CD8-positive, alpha-beta memory T cell (primary cell): ENCODE measurements around the gene OR2A25. TPM values are rescaled to one million over a fixed set of nuclear protein-coding genes. Genes with fewer than 3 reads are reported as not detected.

ENCODE experiments used
- CTCF ChIA-PET: fragments of 350-600 bp; sonication (Branson Sonifier 250); formaldehyde crosslinking; loops from one replicate; lab custom pipeline; 2021; ENCODE audit warnings: antibody characterized with exemption; lab: Charles Lee
- POLR2A ChIA-PET: fragments of 350-600 bp; sonication (Branson Sonifier 250); formaldehyde crosslinking; loops from one replicate; lab custom pipeline; 2021; ENCODE audit warnings: antibody characterized with exemption; lab: Charles Lee
- DNase-seq, 5 donors: peaks; one replicate each; pipeline versions ENCODE4 v3.0.0 to v3.0.0-alpha.2; 2020 to 2022; ENCODE audit warnings: mixed read lengths in 1 of 5
- H3K27ac ChIP-seq: one replicate; pipeline ENCODE4 v1.7.0; 2013; ENCODE audit warnings: low read depth, mild to moderate bottlenecking, low read length, moderate library complexity
- H3K27me3 ChIP-seq: 2 replicates; pipeline ENCODE4 v1.7.0; 2013; ENCODE audit warnings: low read length, mild to moderate bottlenecking; ENCODE audit not compliant: insufficient read depth, poor library complexity, severe bottlenecking
- H3K36me3 ChIP-seq: 2 replicates; pipeline ENCODE4 v1.7.0; 2013; ENCODE audit warnings: mild to moderate bottlenecking, low read length, moderate library complexity; ENCODE audit not compliant: insufficient read depth
- H3K4me1 ChIP-seq: 2 replicates; pipeline ENCODE4 v1.7.0; 2013; ENCODE audit warnings: mild to moderate bottlenecking, low read length, moderate library complexity; ENCODE audit not compliant: insufficient read depth
- H3K4me3 ChIP-seq: 2 replicates; pipeline ENCODE4 v1.7.0; 2013; ENCODE audit warnings: mild to moderate bottlenecking, low read length
- H3K9me3 ChIP-seq: 2 replicates; pipeline ENCODE4 v1.7.0; 2013; ENCODE audit warnings: mild to moderate bottlenecking, low read length
- H3K27ac Mint-ChIP-seq, 8 donors: one replicate each; pipeline ENCODE4 v1.8.0; 2020 to 2021; ENCODE audit warnings: mixed read lengths in 8 of 8, mild to moderate bottlenecking in 6 of 8, inconsistent platforms in 3 of 8, moderate library complexity in 3 of 8
- H3K27me3 Mint-ChIP-seq, 2 donors: one replicate each; pipeline ENCODE4 v1.8.0; 2020 to 2021; ENCODE audit warnings: mixed read lengths in 2 of 2, mild to moderate bottlenecking in 1 of 2, moderate library complexity in 1 of 2
- H3K36me3 Mint-ChIP-seq, 3 donors: one replicate each; pipeline ENCODE4 v1.8.0; 2020 to 2021; ENCODE audit warnings: mixed read lengths in 3 of 3, inconsistent platforms in 1 of 3, mild to moderate bottlenecking in 1 of 3
- H3K4me1 Mint-ChIP-seq, 3 donors: one replicate each; pipeline ENCODE4 v1.8.0; 2020 to 2021; ENCODE audit warnings: mixed read lengths in 3 of 3, inconsistent platforms in 1 of 3, mild to moderate bottlenecking in 1 of 3
- H3K4me3 Mint-ChIP-seq, 7 donors: one replicate each; pipeline ENCODE4 v1.8.0; 2020 to 2021; ENCODE audit warnings: mixed read lengths in 7 of 7, mild to moderate bottlenecking in 6 of 7, moderate library complexity in 4 of 7, inconsistent platforms in 2 of 7
- H3K9me3 Mint-ChIP-seq, 5 donors: one replicate each; pipeline ENCODE4 v1.8.0; 2020 to 2022; ENCODE audit warnings: mixed read lengths in 5 of 5, mild to moderate bottlenecking in 3 of 5, moderate library complexity in 2 of 5, inconsistent platforms in 1 of 5
- polyA plus RNA-seq: library from polyadenylated mRNA; unstranded; fragments of 300-500 nt; fragmentation: Illumina TruSeq; gene quantifications from one replicate; pipeline ENCODE4 v1.2.3, GENCODE V29; 2021
- total RNA-seq, 2 experiments: library from RNA; stranded (reverse); gene quantifications; one replicate each; pipeline ENCODE4 v1.2.3, GENCODE V29; 2021

Gene OR2A25
- total and polyA plus RNA-seq, 3 experiments from 2014 or later = not detected

DNA sequence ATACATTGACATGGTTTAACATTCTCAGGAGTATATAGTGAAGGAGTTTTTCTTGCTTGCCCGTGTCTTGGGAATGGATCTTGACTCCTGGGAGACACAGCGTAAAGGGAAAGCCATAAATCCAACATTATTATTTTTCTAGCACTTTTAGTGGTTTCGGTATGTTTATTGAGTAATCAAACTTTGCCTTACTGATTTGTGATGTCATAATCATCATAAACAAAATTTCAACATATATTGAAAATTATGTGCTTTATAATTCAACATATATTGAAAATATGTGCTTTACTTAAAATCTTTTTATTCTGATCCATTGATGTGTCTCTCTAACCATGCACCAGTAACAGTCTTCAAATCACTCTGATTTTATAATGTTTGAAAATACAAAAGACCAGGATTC is 41.1 kb upstream of the OR2A25 start:
- no peaks in the 10 kb centered on the region for H3K36me3 Mint-ChIP-seq
- ChIA-PET POLR2A (no interaction called here), CTCF (no interaction called here)
- no peak for DNase-seq
- no peaks in the 10 kb centered on the region for H3K4me1 Mint-ChIP-seq
- H3K27me3 ChIP-seq = no peaks in the 10 kb centered on the region
- H3K4me3 ChIP-seq = no peak overlapping the region
- no peak overlapping the region for H3K4me3 Mint-ChIP-seq
- H3K4me1 ChIP-seq = no peaks in the 10 kb centered on the region
- H3K27ac Mint-ChIP-seq = no peak overlapping the region
- H3K36me3 ChIP-seq = no peaks in the 10 kb centered on the region
- no peaks in the 10 kb centered on the region for H3K9me3 Mint-ChIP-seq
- H3K9me3 ChIP-seq = no peaks in the 10 kb centered on the region
- H3K27me3 Mint-ChIP-seq = peaks cover 8 to 25% of the 10 kb centered on the region in 2 donors
- H3K27ac ChIP-seq = no peak overlapping the region

DNA sequence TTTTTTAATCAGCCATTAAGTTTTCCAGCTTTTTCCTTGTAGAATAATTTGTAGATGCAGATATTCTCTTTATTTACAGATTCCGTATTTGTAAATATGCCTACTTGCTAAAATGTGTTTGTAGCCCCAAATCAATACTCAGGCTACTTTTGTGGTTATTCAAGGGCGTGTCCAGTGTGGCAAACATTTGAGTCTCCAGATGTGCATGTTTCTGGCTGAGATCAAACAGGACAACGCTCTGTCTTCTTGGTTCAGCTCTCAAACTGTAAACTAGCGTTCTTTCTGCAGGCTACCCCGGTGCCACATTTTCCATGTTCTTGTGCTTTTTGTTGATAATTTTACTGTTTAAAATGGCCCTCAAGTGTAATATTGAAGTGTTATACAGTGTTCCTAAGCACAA is 37.1 kb upstream of the OR2A25 start:
- DNase-seq = no peak
- no peak overlapping the region for H3K4me3 Mint-ChIP-seq
- H3K27me3 Mint-ChIP-seq = peaks cover 9 to 42% of the 10 kb centered on the region in 2 donors
- Histone ChIP-seq H3K36me3 (no peaks in the 10 kb centered on the region), H3K27ac (no peak overlapping the region), H3K9me3 (no peaks in the 10 kb centered on the region), H3K4me1 (no peaks in the 10 kb centered on the region), H3K27me3 (no peaks in the 10 kb centered on the region), H3K4me3 (no peak overlapping the region)
- CTCF ChIA-PET = no interaction called here
- H3K36me3 Mint-ChIP-seq = no peaks in the 10 kb centered on the region
- H3K4me1 Mint-ChIP-seq = no peaks in the 10 kb centered on the region
- POLR2A ChIA-PET = no interaction called here
- no peak overlapping the region for H3K27ac Mint-ChIP-seq
- H3K9me3 Mint-ChIP-seq = no peaks in the 10 kb centered on the region

DNA sequence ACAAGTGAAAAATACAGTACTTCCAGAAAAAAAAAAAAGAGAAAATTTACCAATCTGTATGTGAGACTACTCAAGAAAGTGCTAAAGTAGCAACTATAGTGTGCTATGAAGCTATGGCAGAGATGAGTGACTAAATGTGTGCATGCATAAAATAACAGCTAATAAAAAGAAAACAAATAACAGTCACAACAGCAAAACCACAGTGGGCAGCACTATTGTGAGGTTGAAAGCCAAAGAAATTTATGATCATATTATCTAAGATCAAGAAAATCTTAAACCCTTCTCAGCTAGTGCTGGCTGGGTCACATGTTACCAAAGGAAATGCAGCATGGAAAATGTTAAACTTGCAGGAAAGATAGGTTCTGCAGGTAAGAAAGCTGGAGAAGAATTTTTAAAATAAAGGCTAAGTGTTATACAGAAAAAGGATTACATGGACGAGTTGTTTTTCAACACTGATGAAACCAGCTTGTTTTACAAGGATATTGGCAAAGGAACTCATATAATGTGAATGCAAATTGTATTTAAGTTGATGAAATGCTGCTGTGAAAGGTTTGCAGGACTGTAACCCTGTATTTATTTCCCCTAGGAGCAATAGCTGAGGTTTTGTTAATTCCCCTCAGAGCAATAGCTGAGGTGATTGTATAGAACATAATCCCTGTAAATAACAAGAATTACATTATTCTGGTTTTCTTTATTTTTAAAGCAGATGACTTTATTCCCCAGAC is 36.5 kb upstream of the OR2A25 start:
- DNase-seq = no peak
- H3K4me3 Mint-ChIP-seq = no peak overlapping the region
- no peaks in the 10 kb centered on the region for H3K4me1 Mint-ChIP-seq
- POLR2A ChIA-PET = no interaction called here
- Histone ChIP-seq H3K4me3 (no peak overlapping the region), H3K4me1 (no peaks in the 10 kb centered on the region), H3K27me3 (no peaks in the 10 kb centered on the region), H3K36me3 (no peaks in the 10 kb centered on the region), H3K9me3 (no peaks in the 10 kb centered on the region), H3K27ac (no peak overlapping the region)
- H3K9me3 Mint-ChIP-seq = no peaks in the 10 kb centered on the region
- no peaks in the 10 kb centered on the region for H3K36me3 Mint-ChIP-seq
- H3K27me3 Mint-ChIP-seq = peaks cover 9 to 43% of the 10 kb centered on the region in 2 donors
- CTCF ChIA-PET = no interaction called here
- H3K27ac Mint-ChIP-seq = no peak overlapping the region

DNA sequence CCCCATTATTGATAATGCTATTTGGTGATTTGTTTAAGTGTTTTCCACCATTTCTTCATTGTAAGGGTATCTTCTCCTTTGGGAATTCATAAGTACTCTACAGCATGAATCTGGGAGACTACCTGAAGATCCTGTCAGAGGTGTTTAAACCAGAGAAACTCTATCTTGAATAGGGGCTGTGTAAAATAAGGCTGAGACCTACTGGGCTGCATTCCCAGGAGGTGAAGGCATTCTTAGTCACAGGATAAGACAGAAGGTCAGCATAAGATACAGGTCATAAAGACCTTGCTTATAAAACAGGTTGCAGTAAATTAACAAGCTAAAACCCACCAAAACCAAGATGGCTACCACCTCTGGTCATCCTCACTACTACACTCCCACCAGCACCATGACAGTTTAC is 34.2 kb upstream of the OR2A25 start:
- Mint-ChIP-seq H3K9me3 (no peaks in the 10 kb centered on the region), H3K27ac (no peak overlapping the region), H3K27me3 (peaks cover 8 to 46% of the 10 kb centered on the region in 2 donors), H3K36me3 (no peaks in the 10 kb centered on the region), H3K4me1 (no peaks in the 10 kb centered on the region), H3K4me3 (no peak overlapping the region)
- no peak overlapping the region for H3K27ac ChIP-seq
- POLR2A ChIA-PET = no interaction called here
- no peaks in the 10 kb centered on the region for H3K36me3 ChIP-seq
- DNase-seq = no peak
- no peaks in the 10 kb centered on the region for H3K9me3 ChIP-seq
- no peaks in the 10 kb centered on the region for H3K27me3 ChIP-seq
- no peak overlapping the region for H3K4me3 ChIP-seq
- CTCF ChIA-PET = no interaction called here
- no peaks in the 10 kb centered on the region for H3K4me1 ChIP-seq

DNA sequence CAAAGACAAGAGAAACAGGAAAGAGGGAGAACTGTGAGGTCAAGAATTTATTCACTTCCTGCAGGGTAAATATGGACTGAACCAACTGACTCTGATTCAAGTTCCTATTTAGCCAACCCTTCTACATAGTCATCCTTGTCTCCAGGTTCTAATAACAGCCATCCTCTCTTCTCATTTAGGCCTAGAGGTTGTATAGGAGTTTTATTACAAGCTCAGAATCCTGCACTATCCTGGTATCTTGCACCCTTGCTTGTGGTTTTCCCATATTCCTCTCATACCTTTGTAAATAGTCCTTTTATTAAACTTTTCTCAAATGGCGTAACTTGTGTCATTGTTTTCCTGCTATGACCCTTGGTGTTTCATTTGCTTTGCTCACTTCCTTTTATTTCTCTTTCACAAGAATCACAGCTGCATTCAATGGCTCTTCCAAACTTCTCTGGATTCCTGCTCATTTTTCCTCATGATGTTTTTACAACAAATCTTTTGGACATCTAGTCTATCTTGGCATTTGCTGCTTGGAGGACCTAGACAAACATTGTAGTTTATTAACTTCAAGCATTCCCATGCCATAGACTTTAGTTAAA is 33.2 kb upstream of the OR2A25 start:
- H3K36me3 Mint-ChIP-seq = no peaks in the 10 kb centered on the region
- H3K27ac ChIP-seq = no peak overlapping the region
- DNase-seq = no peak
- H3K36me3 ChIP-seq = no peaks in the 10 kb centered on the region
- H3K9me3 ChIP-seq = no peaks in the 10 kb centered on the region
- H3K27ac Mint-ChIP-seq = no peak overlapping the region
- no peaks in the 10 kb centered on the region for H3K4me1 ChIP-seq
- H3K4me3 ChIP-seq = no peak overlapping the region
- H3K9me3 Mint-ChIP-seq = no peaks in the 10 kb centered on the region
- no peaks in the 10 kb centered on the region for H3K27me3 ChIP-seq
- H3K4me3 Mint-ChIP-seq = no peak overlapping the region
- ChIA-PET POLR2A (no interaction called here), CTCF (no interaction called here)
- H3K27me3 Mint-ChIP-seq = peaks cover 7 to 42% of the 10 kb centered on the region in 2 donors
- no peaks in the 10 kb centered on the region for H3K4me1 Mint-ChIP-seq

DNA sequence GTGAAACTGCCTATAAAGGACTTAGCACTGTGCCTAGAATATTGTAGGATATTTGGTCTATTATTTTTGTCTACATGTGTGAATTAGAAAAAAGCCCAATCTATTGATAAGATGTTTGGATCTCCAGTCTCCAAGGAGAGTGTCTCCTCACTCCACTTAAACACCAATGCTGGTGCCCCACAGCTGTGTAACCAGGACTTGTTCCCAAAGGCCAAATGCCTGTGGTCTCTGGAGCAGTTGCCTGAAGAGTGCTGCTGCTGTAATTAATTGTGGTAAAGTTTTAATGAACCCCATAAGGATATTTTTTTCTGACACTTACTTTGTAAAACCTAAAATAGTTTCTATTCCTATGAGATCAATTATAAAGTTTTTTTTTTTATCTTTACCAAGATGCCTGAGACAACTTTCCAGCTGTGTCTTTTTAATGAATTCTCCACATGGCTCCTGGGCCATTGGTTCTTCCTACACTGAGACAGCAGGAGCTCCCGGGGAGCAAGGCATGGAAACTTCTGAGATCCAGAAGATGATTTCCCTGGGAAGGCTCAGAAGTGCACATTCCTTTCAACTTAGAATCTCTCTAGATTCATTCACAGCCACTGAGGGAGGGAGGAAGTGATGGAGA is 32.1 kb upstream of the OR2A25 start:
- Mint-ChIP-seq H3K27ac (no peak overlapping the region), H3K36me3 (no peaks in the 10 kb centered on the region), H3K9me3 (no peaks in the 10 kb centered on the region), H3K4me1 (no peaks in the 10 kb centered on the region), H3K27me3 (peaks cover 6 to 34% of the 10 kb centered on the region in 2 donors), H3K4me3 (no peak overlapping the region)
- H3K4me3 ChIP-seq = no peak overlapping the region
- H3K27ac ChIP-seq = no peak overlapping the region
- H3K9me3 ChIP-seq = no peaks in the 10 kb centered on the region
- no peak for DNase-seq
- ChIA-PET CTCF (no interaction called here), POLR2A (no interaction called here)
- no peaks in the 10 kb centered on the region for H3K27me3 ChIP-seq
- no peaks in the 10 kb centered on the region for H3K4me1 ChIP-seq
- no peaks in the 10 kb centered on the region for H3K36me3 ChIP-seq

DNA sequence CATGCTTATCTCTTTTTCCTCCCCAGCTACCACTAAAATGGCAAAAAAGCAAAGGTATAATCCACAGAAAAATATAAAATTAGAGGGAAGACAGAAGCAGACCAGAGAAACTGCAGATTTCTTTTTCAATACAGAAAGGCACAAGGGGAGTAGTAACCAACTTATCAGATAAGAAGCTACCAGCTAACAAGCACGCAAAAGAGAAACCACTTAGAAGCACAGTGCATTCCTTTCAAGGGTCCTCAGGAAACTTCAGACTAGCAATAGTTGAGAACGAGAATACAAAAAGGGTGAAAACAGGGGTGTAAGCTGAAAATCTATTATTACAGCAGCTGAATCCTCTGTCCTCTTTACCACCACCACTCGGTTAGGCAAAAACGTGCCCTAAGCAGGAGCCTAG is 30.7 kb upstream of the OR2A25 start:
- CTCF ChIA-PET = no interaction called here
- Mint-ChIP-seq H3K4me1 (no peaks in the 10 kb centered on the region), H3K27ac (no peak overlapping the region), H3K9me3 (no peaks in the 10 kb centered on the region), H3K36me3 (no peaks in the 10 kb centered on the region), H3K4me3 (no peak overlapping the region), H3K27me3 (peaks cover 2 to 21% of the 10 kb centered on the region in 2 donors)
- no peaks in the 10 kb centered on the region for H3K9me3 ChIP-seq
- no peak for DNase-seq
- H3K27me3 ChIP-seq = no peaks in the 10 kb centered on the region
- no peak overlapping the region for H3K27ac ChIP-seq
- H3K4me1 ChIP-seq = no peaks in the 10 kb centered on the region
- POLR2A ChIA-PET = no interaction called here
- H3K36me3 ChIP-seq = no peaks in the 10 kb centered on the region
- H3K4me3 ChIP-seq = no peak overlapping the region

DNA sequence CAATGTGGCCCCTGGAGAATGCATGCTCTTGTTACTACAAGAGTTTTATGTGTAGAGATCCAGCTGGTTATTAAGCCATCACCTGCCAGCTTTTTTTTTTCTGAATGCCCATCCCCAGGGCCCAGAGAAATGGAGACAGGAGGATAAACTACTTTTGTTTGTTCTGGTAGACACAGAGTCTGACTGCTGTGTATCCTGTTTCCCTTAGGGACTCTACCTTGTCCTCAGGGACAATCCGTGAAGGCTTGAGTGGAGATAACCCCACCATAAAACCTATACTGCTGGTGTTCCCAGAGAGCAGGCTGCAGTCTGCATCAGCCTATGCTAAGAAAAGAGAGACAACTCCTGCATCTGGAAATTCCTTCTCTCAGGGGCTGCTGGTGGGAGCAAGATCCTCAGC is 21.0 kb upstream of the OR2A25 start, which contains the start of gene OR2A5:
Gene OR2A5 (plus strand): TSS at position 301 of the 400 bp plus-strand sequence. CDS start 1,454 bp downstream, outside the sequence.
- ChIA-PET CTCF (no interaction called here), POLR2A (no interaction called here)
- H3K9me3 Mint-ChIP-seq = no peaks in the 10 kb centered on the region
- H3K27ac ChIP-seq = no peak within 1 kb of the TSS
- no peaks in the 10 kb centered on the region for H3K9me3 ChIP-seq
- H3K4me1 Mint-ChIP-seq = no peaks in the 10 kb centered on the region
- no peaks in the 10 kb centered on the region for H3K27me3 ChIP-seq
- H3K27ac Mint-ChIP-seq = no peak within 1 kb of the TSS
- no peak for DNase-seq
- no peaks in the 10 kb centered on the region for H3K36me3 ChIP-seq
- H3K27me3 Mint-ChIP-seq = peaks cover 7 to 40% of the 10 kb centered on the region in 2 donors
- H3K36me3 Mint-ChIP-seq = no peaks in the 10 kb centered on the region
- no peak within 1 kb of the TSS for H3K4me3 Mint-ChIP-seq
- H3K4me3 ChIP-seq = no peak within 1 kb of the TSS
- no peaks in the 10 kb centered on the region for H3K4me1 ChIP-seq
